Hypothalamus (tissue), 51 donors: ENCODE measurements around the gene TP53BP1.

ENCODE experiments used
- DNase-seq, 51 donors: peaks; one replicate each; lab custom pipeline; 2025; lab: John Stamatoyannopoulos, UW

The TP53BP1 gene

GRCh38 chr15:43361313-43361903 lies 131.5 kb downstream of the TP53BP1 start:
- no peak for DNase-seq

GRCh38 chr15:43360821-43361220 lies 132.1 kb downstream of the TP53BP1 start:
- DNase-seq, result no peak
